Astrocyte of the spinal cord (primary cell): ENCODE results near the gene TIMP1.

Source experiments
- DNase-seq: peaks from one replicate; pipeline ENCODE4 v3.0.0; 2011; ENCODE audit warnings: low read depth, low spot score
- H3K4me3 ChIP-seq: 2 replicates; pipeline ENCODE4 v1.5.1; 2011; ENCODE audit warnings: low read depth, mild to moderate bottlenecking, low read length, moderate library complexity
- in situ Hi-C: cut with HindIII; loops from 2 replicates; pipeline ENCODE4 v1.10.0; 2017; ENCODE audit warnings: low sequenced_read_pairs
- TF ChIP-seq, protein P1 (sequence below): IDR thresholded peaks from 2 replicates; pipeline ENCODE4 v1.5.1; 2012; ENCODE audit warnings: low read depth, mild to moderate bottlenecking, low read length, inconsistent platforms

TIMP1 gene

DNA sequence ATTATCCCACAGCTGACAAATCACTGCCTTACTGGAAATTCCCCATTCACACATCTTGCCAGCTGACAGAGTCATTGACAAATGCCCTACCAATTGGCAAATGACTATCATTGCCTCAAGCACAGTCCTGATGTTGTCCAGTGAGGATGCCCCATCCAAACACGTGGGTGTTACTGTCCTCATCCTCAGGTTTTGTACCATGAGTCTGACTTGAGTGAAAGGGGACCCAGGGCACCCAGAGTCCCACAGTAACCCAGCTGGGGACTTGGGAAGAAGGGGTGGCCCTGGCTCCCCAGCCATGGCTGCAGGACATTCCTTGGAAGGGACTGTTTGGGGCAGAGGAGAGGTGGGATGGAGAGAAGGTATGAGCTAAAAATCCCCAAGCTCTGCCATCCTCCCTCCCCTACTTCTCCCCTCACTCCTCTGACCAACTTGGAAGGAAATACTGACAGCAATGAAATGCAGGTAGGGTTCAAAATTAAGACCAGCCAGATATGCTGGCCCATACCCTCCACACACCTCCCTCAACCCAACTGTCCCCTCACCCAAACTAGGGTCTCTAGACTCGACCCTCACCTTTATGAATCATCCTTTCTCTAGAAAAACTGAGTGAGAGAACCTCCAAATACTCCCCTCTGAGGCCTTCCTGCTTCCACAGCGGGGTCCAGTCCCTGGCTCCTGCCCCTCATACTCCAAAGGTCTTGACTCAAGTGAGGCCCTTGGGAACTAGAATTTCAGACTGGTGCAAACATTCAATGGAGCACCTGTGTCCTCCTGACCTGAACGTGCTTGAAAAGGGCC is 5.1 kb downstream of the TIMP1 start:
- in situ Hi-C loops = no loop called here
- DNase-seq = no peak
- TF ChIP-seq, protein P1, sequence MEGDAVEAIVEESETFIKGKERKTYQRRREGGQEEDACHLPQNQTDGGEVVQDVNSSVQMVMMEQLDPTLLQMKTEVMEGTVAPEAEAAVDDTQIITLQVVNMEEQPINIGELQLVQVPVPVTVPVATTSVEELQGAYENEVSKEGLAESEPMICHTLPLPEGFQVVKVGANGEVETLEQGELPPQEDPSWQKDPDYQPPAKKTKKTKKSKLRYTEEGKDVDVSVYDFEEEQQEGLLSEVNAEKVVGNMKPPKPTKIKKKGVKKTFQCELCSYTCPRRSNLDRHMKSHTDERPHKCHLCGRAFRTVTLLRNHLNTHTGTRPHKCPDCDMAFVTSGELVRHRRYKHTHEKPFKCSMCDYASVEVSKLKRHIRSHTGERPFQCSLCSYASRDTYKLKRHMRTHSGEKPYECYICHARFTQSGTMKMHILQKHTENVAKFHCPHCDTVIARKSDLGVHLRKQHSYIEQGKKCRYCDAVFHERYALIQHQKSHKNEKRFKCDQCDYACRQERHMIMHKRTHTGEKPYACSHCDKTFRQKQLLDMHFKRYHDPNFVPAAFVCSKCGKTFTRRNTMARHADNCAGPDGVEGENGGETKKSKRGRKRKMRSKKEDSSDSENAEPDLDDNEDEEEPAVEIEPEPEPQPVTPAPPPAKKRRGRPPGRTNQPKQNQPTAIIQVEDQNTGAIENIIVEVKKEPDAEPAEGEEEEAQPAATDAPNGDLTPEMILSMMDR = no peak
- H3K4me3 ChIP-seq = no peak overlapping the region

DNA sequence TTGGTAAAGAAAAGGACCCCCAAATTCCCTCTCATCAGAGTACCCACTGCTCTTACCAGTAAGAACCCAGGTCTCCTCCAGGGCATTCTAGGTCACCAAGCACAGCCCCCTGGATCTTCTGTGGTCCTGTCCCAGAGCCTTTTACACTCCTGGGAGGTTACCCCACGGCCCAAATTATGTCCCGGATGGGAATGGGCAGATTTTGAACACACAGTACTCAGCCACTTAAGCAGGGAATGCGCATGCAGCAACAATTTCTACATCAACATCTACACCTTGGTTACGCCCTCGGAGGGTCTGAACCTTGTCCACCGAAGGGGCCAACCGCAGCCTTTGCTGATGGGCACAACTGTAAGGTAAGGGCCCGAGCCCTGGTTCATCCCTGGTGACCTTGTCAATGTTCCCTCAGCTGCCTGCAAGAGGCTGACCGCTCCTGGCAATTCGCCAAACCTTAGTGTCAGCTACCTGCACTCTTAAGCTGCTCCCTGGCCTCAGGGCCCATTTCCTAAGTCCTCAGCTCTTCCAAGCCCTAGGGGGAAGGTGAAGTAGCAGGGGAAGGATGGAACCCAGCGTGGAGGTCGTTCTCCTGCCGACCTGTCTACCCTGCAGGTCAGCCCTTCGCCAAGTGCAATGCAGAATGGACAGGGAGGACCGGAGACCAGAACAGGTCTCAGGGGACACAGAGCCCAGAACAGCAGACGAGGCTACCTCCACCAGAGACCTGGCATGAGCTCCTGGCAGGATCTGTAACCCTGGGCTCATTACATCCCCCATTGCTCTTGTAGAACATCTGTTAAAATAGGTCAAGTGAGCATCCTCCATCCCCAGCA is 5.9 kb downstream of the TIMP1 start:
- TF ChIP-seq, protein P1 = no peak
- in situ Hi-C loops = no loop called here
- H3K4me3 ChIP-seq = no peak overlapping the region
- no peak for DNase-seq

DNA sequence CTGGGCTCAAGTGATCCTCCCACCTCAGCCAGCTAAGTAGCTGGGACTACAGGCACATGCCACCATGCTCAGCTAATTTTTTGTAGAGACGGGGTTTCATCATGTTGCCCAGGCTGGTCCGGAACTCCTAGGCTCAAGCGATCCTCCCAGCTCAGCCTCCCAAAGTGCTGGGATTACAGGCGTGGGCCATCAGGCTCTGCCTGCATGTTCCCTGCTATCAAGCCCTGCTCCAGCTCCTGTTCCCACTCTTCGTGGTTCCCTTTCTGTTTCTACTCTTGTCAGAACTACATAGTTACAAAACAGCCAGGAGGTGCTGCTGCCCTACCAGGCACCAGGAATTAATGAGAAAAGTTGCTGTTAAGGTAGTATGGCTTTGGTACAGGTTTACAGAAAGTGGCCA is 8.7 kb downstream of the TIMP1 start:
- no peak for DNase-seq
- no peak overlapping the region for H3K4me3 ChIP-seq
- TF ChIP-seq, protein P1 = no peak
- in situ Hi-C loops = no loop called here

DNA sequence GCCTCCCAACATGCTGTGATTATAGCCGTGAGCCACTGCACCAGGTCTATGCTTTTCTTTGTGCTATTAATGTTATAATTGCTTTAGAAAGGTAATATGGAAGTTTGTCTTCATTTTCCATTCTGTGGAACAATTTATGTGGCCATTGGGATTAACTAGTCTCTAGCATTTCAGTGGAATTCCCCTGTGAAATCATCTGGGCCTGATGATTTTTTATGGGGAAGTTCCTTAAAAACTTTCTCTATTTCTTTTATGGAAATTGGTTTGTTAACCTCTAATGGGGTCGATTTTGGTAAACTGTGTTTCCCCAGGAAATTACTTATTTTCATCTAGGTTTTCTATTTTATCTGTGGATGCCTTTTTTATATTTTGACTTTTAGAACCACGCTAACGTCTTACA is 11.3 kb downstream of the TIMP1 start:
- in situ Hi-C loops = no loop called here
- TF ChIP-seq, protein P1 = no peak

DNA sequence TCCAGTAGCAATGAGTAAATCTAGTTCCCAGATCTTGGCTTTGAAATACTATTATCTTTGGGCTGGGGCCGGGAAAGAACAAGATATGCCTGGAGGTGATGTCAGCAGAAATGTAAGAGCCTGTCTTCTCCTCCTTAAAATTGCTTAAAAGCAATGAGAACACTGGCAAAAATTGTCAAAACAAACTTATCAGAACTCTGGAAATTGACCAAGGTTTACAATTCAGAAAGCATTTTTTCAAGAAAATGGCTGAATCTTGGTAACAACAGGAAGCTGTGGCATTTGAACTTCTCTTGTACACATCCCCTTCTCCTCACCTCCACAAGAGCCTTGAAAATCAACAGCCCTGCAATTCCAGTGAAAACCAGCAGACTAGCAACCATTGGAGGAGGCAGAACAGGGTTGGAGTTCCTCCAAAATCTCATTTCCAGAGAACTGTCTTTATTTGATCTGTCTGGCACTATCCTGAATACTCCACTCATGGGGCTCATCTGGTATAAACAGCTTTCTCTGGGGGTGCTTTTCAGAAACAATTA is 13.5 kb downstream of the TIMP1 start:
- peak; percentile 80 for DNase-seq
- in situ Hi-C loops = no loop called here
- TF ChIP-seq, protein P1 = no peak
- H3K4me3 ChIP-seq = no peak overlapping the region

More for the DNA sequence above, 11.3 kb downstream of the TIMP1 start:
- H3K4me3 ChIP-seq = no peak overlapping the region
- no peak for DNase-seq

DNA sequence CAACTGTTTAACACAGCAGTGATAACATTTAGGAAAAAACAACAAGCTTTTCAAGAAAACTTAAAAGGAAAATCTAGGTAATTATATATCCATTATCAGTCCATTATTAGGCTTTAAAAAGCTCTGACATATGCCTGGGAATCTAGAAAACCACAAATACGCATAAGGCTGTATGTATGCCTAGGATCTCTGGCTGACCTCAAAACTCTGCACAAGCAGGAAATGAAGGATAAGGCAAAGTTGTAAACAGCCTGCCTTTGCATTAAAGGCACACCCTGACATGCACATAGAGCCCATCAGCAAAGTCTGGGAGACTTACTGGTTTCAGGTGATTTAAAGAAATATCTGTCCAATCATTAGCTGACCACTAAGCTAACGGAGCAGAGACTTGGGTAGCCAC is 14.0 kb downstream of the TIMP1 start:
- peak; percentile 23 for DNase-seq
- TF ChIP-seq, protein P1 = no peak
- no peak overlapping the region for H3K4me3 ChIP-seq
- in situ Hi-C loops = no loop called here
